Measurements from ENCODE around the gene HS6ST2.

The HS6ST2 gene

DNA sequence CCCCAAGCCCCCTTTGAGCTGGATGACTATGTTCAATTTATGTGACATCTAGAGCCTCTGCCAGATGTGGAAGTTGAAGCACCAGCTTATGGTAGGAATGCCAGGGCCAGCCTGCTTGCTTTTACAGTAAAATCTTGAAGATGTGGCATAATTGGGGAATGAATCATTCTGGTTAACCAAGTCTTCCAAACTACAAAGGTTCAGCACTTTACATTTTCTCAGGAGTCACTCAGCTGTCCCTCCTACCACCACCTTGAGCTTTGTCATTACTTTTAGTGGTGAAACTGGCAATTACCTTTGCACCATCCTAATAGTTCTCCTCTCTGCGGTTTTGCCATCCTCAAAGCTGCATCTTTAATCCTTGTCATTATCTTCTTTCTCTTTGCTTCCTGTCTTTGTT lies 172.2 kb downstream of the HS6ST2 start:
- in situ Hi-C loops (cut with HindIII; ENCODE audit: low sequenced_read_pairs) = no loop called here
- TF ChIP-seq, protein P1, sequence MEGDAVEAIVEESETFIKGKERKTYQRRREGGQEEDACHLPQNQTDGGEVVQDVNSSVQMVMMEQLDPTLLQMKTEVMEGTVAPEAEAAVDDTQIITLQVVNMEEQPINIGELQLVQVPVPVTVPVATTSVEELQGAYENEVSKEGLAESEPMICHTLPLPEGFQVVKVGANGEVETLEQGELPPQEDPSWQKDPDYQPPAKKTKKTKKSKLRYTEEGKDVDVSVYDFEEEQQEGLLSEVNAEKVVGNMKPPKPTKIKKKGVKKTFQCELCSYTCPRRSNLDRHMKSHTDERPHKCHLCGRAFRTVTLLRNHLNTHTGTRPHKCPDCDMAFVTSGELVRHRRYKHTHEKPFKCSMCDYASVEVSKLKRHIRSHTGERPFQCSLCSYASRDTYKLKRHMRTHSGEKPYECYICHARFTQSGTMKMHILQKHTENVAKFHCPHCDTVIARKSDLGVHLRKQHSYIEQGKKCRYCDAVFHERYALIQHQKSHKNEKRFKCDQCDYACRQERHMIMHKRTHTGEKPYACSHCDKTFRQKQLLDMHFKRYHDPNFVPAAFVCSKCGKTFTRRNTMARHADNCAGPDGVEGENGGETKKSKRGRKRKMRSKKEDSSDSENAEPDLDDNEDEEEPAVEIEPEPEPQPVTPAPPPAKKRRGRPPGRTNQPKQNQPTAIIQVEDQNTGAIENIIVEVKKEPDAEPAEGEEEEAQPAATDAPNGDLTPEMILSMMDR (IDR thresholded peaks at IDR 0.05; ENCODE audit: low read depth, low read length) = no peak
- H3K4me3 ChIP-seq (ENCODE audit: low read depth, low read length) = no peak overlapping the region
- peak; percentile 43 for DNase-seq (ENCODE audit: low read depth, low spot score)

DNA sequence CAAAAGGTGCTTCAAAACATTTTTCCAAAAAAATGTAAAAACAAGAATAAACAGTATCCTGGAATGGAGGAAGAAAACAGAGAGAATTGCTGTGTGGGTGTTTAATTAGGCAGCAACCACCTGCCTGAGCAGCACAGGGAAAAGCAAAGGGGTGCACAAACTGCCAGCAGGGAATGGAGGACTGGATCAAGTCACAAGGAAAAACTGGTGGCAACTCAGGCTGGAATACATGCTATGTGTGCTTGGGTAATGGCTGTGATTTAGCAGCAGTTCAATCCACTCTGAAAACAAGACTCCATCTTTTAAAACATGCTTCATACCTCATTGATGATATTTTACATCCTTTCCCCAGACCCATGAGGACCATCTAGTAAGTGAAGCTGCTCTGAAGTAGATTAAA lies 179.5 kb downstream of the HS6ST2 start:
- in situ Hi-C loops (cut with HindIII; ENCODE audit: low sequenced_read_pairs) = no loop called here
- TF ChIP-seq, protein P1 (IDR thresholded peaks at IDR 0.05; ENCODE audit: low read depth, low read length) = no peak
- H3K4me3 ChIP-seq (ENCODE audit: low read depth, low read length) = no peak overlapping the region
- no peak for DNase-seq (ENCODE audit: low read depth, low spot score)

DNA sequence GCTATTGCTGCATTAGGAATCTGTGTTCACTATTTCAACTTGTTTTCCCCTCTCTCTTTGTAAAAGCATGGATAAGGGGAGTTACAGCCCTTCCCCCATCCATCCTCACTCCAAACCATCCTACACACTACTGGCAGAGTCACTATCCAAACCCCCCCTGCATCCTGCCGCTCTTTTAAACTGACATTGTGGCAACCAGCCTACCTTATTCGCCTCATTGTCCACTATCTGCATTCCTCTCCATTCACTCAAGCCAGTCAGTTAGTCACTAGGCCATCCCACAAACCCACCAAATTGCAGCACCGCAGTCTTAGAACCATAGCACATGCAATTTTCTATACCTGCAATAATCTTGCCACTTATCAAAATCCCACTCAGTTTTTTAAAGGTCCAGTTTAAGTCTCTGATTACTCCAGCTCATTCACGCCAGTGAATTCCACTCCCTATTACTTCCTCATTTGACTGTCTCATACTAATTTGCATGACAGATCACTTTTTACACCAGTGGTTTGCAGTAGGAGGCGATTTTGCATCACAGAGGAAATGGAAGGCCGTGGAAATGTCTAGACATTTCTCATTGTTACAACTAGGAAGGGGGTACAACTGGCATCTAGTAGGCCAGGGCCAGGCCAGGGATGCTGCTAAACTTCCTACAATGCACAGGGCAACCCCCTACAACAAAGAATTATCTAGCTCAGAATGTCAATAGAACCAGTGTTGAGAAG lies 181.8 kb downstream of the HS6ST2 start:
- TF ChIP-seq, protein P1 (IDR thresholded peaks at IDR 0.05; ENCODE audit: low read depth, low read length) = no peak
- DNase-seq (ENCODE audit: low read depth, low spot score) = no peak
- in situ Hi-C loops (cut with HindIII; ENCODE audit: low sequenced_read_pairs) = no loop called here
- H3K4me3 ChIP-seq (ENCODE audit: low read depth, low read length) = no peak overlapping the region

DNA sequence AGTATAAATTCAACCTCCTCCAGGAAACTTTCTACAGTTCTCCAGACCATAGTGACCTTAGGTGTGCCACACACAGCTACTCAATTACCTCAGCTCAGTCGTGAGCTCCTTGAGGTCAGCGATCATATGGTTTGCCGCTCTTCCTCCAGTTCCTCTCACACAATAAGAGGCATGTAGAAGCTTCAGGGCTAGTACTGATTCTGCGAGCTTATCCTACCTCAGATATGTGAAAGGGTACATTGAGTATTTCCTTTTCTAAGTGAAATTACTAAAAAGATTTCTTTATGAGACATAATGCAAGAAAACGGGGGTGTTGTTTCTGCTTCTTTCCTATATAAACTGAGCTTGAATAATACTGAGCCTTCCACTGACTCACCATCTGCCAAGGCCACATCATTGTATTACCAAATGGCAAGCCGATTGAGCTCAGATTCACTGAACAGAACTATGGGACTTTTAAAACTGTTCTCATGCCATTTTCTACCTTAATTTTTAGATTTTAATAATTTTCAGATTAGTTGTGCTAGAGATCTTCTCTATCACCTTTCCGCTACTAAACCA lies 183.1 kb downstream of the HS6ST2 start:
- no peak for DNase-seq (ENCODE audit: low read depth, low spot score)
- H3K4me3 ChIP-seq (ENCODE audit: low read depth, low read length) = no peak overlapping the region
- in situ Hi-C loops (cut with HindIII; ENCODE audit: low sequenced_read_pairs) = no loop called here
- TF ChIP-seq, protein P1 (IDR thresholded peaks at IDR 0.05; ENCODE audit: low read depth, low read length) = no peak

DNA sequence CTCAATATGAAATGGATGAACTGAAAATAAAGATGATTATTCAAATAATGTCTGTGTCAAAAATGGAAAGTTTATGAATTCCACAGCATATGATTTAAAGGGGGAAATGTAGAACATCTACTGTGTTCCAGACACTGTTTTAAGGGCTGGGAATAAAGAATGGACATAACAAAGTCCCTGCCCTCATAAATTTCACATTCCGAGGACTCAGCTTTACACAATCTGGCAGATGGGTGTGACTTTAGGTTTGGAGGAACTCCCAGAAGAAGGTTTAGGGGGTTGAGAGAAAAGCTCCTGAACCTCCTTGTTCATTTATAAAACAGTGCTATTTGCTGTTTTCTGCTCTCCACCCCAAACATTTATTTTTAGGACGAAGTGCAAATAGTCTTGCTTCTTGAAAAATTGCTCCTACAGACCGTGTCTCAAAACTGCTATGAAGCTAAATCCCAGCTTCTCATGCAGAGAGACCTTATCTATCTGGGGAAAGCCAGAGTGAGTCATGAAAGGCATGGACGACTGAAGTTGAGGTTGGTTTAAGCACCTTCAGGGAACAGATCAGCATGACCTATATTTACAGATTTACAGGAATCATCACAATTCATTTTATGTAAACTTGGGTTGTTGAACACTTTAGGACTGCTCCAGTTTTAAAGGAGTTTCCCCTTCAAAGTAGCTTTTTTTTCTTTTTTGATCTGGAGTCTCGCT lies 184.3 kb downstream of the HS6ST2 start:
- in situ Hi-C loops (cut with HindIII; ENCODE audit: low sequenced_read_pairs) = no loop called here
- TF ChIP-seq, protein P1 (IDR thresholded peaks at IDR 0.05; ENCODE audit: low read depth, low read length) = no peak
- no peak overlapping the region for H3K4me3 ChIP-seq (ENCODE audit: low read depth, low read length)
- DNase-seq (ENCODE audit: low read depth, low spot score) = no peak

DNA sequence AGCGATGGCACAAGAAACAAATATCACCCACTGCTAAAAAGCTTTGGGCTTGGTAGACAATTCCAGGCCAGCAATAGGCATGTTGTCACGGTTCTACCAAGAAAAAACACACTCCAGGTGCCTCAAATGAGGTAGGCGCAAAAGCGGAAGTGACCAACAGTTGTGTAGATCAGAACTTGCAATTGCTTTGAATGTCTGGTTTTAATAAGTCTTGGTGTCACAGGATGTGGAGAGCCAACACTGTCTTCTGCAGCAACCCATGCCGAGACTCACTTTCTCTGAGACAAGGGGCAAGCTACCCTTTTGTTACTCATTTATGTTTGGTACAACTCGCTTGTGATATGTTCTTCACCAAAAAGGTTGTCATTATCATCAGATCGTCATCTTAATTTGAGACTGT lies 188.8 kb downstream of the HS6ST2 start:
- in situ Hi-C loops (cut with HindIII; ENCODE audit: low sequenced_read_pairs) = no loop called here
- no peak for DNase-seq (ENCODE audit: low read depth, low spot score)
- H3K4me3 ChIP-seq (ENCODE audit: low read depth, low read length) = no peak overlapping the region
- TF ChIP-seq, protein P1 (IDR thresholded peaks at IDR 0.05; ENCODE audit: low read depth, low read length) = no peak
